Dedifferentiated amniotic fluid mesenchymal stem cell (primary cell): ENCODE results near the gene FAM163A.
"Not testable (repeated sequence)": the region's sequence is repeated elsewhere in the genome, so short reads cannot be mapped to it uniquely, and the experiment has no call there.

Experiments
- DNase-seq: peaks from one replicate; pipeline ENCODE4 v3.0.0-alpha.2; 2016; ENCODE audit errors: extremely low spot score

Gene FAM163A

GRCh38 chr1:179793281-179793680 is 50.2 kb downstream of the FAM163A start:
- DNase-seq = no peak

DNA sequence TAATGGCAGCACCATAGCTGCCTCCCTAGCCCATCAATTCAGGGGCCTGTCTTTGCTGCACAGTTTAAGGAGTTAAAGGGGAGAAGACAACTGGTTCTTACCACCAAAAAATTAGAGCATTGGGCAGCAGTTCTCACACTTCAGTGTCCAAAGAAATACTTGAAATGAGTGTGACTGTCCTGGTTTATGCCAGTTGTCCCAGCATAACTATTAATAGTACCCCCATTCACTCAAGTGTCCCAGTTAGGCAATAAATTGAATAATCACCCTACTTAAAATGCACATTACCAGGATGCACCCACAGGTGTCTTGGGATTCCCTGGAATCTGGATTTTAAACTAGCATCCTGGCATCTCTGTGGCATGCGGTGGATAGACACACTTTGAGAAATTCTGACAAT is 51.1 kb downstream of the FAM163A start:
- no peak for DNase-seq

GRCh38 chr1:179794669-179795068 is 51.6 kb downstream of the FAM163A start:
- DNase-seq = no peak

GRCh38 chr1:179798213-179798863 is 55.2 kb downstream of the FAM163A start:
- no peak for DNase-seq

DNA sequence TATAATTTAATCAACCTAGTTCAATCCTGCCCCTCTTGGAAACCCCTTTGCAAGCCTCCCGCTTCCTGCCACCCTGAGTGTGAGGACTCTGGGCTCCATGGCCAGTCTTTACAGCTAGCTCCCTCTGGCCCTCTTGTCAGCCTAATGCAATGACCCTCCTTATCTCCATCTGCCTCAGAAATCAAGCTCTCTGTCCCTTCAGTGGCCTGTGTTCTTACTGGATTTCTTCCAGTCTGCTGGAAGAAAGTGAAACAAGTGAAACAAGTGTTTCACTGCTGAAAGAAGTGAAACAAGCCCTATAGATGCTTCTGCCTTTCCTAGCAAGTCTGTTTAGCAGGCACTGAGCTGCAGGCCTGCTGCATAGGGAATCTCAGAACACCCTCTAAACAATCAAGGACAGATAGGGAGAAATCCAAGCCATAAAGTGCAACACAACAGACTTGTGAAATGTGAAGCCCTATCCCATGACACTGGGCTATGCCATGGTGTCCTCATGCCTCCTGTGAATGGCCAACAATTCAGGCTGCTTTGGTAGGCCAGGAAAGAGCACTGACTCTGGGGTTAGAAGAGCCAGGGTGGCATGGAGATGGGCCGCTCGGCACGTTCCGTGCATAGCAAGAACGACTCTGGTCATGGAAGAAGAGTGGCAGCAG is 55.9 kb downstream of the FAM163A start:
- no peak for DNase-seq

DNA sequence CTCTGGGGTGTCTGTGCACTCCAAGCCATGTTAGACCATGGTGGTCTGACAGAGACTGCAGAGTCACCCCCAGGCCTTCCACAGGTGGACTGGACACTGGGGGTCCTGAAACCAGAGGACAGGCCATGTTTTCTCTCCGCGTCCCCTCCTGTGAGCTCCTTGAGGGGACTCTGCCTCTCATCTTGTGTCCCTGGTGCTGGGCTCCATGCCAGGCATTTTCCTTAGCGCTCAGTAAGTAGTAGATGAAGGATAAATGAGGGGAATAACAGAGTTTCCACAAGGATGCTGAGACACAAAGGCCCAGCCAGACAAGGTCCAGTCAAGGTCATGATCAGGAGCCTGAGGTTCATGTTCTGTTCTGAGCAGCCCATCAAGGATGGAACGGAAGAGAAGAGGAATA is 57.4 kb downstream of the FAM163A start:
- DNase-seq = no peak

DNA sequence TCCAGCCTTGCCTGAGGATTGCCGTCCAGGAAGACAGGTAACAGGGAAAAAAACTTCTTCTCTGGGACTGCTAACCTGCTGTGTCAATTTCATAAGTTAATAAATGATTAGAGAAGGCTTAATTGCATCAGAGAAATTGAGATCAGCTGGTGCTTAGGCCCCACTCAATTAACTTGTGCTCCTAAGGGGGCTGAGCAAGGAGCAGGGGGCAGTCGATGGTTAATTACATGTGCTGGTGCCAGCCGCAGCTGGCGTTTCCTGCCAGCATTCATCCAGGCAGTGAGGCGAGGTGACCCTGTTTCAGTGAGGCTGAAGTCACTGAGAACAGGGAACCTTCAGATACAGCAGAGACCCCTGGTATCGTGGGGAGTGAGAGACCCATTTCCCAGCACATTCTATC is 60.0 kb downstream of the FAM163A start:
- DNase-seq = no peak

DNA sequence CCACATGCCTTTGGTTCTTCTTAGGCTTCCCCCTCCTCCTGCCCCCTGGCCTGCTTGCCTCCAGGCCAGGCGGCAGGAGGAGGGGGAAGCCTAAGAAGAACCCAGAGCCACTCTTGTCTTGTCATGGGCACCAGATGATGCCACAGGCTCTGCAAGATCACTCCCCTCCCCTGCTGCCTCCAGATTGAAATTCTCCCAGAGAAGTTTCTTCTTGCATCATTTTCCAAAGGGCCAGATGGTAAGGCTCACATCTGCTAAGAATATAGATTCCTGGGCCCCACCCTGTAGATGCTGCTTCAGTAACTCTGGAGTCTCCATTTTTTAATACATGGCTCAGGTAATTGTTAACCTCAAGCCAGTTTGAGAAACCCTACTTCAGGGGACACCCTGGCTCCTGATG is 60.8 kb downstream of the FAM163A start:
- peak; percentile 37 for DNase-seq

DNA sequence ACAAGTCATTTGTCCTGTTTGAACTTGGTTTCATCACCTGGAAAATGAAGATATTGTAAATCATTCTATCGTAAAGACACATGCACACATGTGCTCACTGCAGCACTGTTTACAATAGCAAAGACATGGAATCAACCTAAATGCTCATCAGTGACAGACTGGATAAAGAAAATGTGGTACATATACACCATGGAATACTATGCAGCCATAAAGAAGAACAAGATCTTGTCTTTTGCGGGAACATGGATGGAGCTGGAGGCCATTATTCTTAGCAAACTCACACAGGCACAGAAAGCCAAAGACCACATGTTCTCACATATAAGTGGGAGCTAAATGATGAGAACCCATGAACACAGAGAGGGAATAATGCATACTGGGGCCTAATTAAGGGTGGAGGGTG is 61.3 kb downstream of the FAM163A start:
- DNase-seq = not testable (repeated sequence)

DNA sequence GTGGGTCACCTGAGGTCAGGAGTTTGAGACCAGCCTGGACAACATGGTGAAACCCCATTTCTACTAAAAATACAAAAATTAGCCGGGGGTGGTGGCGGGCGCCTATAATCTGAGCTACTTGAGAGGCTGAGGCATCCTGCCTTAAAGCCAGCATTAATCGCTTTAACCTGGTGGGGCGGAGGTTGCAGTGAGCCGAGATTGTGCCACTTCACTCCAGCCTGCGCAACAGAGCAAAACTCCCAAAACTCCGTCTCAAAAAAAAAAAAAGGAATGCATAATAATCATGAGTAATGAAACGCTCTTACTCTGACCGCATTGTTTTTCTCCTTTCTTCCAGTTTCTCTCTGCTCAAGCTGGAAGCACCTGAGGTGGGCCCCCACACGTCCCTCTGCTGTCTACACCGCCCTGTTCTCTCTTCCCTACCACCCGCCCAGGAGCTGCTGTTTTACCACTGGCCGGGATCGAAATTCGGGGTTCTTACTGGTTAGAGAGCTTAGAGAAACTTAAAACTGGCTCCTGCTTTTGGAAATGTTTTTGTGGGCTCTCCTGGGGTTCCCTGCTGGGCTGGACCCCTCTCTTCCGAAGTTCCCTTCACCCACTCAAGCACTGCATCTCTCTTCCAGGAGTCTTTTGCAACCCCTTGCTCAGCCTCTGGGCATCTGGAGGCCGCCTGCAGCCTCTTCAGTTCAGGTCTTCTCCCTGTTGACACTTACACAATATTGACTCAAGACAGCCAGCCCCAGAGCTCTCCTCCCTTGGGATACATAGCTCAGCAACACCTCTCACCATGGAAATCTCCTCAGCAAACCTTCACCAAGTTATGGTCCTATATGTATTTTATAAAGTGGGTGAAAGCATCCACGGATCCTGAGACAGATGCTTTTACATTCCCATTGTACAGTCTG is 62.5 kb downstream of the FAM163A start:
- DNase-seq = no peak

DNA sequence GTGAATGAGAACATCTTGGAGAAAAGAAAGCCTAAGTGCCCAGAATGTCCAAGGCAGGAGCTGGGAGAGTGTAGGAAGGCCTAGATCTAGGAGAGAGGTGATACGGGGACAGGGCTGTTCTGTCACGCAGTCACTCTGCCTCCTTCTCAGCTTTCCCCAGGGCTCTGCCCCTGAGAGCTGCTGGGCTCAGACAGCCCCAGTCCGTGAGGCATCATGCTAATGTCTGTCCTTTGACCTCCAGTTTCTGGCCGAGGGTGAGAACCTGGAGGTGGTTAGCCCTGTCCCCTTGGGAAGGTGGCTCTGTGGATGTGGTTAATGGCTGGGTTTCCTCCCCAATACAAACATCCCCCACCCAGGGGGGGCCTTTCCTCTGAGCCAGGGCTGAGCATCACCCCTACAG is 63.2 kb downstream of the FAM163A start:
- DNase-seq = no peak

GRCh38 chr1:179807291-179807690 is 64.2 kb downstream of the FAM163A start:
- no peak for DNase-seq

GRCh38 chr1:179807691-179808485 is 64.8 kb downstream of the FAM163A start:
- no peak for DNase-seq

- no peak for DNase-seq
Measured at GRCh38 chr1:179808503-179808902, 65.4 kb downstream of the FAM163A start.

DNA sequence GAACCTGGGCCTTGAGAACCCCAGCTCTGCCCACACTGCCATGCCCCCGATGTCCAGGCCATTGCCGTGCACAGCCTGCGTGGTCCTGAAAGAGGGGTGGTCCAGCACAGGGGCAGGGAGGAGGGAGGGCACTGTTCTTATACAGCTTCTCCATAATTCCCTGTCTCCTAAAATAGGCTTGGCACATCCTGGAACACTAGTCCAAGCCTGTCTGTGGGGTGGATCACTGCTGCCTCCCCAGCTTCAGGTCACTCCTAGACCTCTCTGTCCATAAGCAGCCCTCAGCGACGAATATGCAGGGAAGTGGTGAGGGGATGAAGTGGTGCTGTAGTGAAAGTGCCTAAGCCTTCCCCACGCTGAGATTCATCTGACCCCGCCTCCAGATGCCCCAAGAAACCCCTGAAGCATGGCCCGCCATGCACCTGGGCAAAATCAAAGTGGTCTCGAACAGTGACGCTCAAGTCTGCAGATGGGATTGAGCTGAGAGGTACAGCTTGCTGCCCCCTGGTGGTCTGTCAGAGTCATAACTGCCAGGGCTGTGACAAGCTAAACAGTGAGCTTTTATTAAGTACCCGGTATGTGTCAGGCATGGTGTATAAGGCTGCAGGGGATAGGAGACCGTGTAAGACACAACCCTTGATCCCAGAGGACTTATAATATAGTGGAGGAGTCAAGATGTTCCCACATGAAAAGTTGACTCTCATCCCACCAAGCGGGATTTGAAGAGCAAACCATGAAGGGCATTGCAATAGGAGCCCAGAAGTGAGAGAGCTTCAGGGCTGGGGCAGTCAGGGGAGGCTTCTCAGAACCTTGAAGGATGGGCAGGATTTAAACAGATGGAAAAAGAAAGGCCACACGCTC is 66.6 kb downstream of the FAM163A start:
- DNase-seq = peak; percentile 66

DNA sequence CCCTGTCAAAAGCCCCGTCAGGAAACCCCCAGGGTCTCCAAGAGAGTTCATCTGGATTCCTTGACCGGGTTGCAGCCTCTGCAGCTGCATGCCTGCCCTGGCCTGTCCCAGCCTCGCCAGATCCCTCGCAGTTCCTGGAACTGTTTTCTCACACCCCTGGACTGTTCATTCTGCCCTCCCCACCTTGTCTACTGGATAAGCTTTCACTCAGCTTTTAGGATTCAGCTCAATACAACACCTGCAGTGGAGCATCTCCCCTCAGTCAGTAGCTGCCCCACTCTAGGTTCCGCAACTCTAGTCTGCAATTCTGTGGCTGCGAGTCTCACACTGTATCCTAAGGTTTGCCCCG is 67.2 kb downstream of the FAM163A start:
- no peak for DNase-seq

DNA sequence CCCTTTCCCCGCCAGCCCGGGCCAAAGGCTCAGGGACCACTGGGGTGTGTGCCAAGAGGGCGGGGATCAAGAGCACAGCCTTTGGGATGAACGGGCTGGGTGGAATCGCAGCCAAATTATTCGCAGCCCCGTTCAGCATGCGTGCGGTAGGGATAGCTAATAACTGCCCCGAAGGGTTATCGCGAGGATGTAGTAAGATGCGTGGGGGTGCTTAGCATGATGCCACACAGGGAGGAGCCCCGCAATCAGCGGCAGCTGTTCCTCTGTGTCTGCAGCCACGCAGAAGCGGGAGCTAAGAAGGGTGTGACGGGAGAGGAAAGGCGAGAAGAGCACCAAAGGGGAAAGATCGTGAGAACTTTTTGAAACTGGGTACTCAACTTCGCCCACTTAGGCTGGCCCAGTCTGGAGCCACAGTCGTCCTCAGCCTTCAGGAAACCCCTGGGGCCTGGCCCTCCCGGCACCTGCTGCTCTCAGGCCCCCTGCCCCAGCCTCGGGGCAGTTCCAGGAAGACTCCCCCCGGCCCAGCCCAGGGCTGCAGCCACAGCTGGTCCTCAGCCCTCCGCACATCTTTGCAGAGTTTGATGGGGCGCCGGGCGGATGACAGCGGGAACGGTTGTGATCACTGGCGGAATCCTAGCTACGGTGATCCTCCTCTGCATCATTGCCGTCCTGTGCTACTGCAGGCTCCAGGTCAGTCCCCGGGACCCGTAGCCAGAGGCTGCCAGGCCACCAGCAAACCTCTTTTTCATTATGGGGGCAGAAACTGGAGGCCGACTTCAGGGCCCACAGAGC is 69.6 kb downstream of the FAM163A start:
- DNase-seq = no peak

DNA sequence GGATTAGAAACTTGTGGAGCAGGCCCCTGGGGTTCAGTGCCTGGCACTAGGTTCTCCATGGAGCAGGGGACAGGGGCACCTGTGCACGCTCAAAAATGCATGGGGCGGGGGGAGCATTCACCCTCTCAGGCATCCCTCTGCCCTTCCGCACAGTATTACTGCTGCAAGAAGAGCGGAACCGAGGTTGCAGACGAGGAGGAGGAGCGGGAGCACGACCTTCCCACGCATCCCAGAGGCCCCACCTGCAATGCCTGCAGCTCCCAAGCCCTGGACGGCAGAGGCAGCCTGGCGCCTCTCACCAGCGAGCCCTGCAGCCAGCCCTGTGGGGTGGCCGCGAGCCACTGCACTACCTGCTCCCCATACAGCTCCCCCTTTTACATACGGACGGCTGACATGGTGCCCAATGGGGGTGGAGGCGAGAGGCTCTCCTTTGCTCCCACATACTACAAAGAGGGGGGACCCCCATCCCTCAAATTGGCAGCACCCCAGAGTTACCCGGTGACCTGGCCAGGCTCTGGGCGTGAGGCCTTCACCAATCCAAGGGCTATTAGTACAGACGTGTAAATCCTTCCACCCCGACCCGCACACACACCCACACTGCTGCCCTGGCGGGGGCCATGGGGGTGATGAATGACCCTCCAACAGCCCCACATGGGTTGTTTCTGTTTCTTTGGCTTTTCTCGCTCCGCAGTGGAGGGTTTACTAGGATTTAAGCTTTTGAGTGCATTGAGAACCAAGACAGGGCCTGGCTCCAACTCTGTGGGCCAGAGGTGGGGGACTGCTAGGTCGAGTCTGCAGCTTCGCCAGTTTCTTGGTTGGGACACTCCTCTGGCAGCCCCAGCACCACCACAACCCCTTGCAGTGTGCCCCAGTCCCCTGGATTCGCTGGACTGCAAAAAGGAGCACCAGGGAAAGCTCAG is 70.8 kb downstream of the FAM163A start:
- DNase-seq = no peak

DNA sequence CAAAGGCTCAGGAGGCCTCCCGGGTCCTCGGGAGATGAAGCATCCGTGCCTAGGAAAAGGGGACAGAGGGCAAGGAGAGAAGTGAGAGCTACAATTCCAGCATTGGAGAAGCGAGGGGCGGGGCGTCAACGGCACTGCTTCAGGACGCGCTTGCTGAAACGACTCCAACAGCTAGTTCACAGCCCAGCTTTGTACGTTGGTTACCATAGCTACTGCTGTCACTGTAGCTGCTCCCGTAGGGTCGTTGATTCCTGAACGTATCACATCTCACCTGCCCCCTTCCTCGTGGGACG is 71.4 kb downstream of the FAM163A start:
- no peak for DNase-seq
